CD14-positive monocyte (primary cell): ENCODE results near the gene MTA1. TPM values are rescaled to one million over a fixed set of nuclear protein-coding genes. Genes with fewer than 3 reads are reported as not detected.

Experiments
- DNase-seq, 3 donors: peaks; one replicate each; pipeline ENCODE4 v3.0.0-alpha.2; 2011 to 2022
- H2AFZ ChIP-seq: 2 replicates; pipeline ENCODE4 v1.6.0; 2012; ENCODE audit warnings: mild to moderate bottlenecking, low read depth, low read length, inconsistent platforms; ENCODE audit not compliant: insufficient read depth, poor library complexity, severe bottlenecking
- H3K27ac ChIP-seq, 2 donors: 1 replicate in 1 of 2; 2 replicates in 1 of 2; pipeline ENCODE4 v1.5.1; 2012 to 2013; ENCODE audit warnings: low read length in 2 of 2, control low read depth in 1 of 2, inconsistent platforms in 1 of 2, low read depth in 1 of 2, mild to moderate bottlenecking in 1 of 2
- H3K27me3 ChIP-seq, 2 donors: one replicate each; pipeline versions ENCODE4 v1.6.0 to v1.6.1; 2011 to 2013; ENCODE audit warnings: low read length in 2 of 2; ENCODE audit not compliant: control insufficient read depth in 2 of 2, insufficient read depth in 2 of 2
- H3K36me3 ChIP-seq, 2 donors: replicated peaks in 1 of 2; 1 replicate in 1 of 2; 2 replicates in 1 of 2; pipeline versions ENCODE4 v1.5.1 to v1.6.1; 2012 to 2013; ENCODE audit warnings: low read length in 2 of 2, control low read depth in 1 of 2, inconsistent platforms in 1 of 2, mild to moderate bottlenecking in 1 of 2; ENCODE audit not compliant: insufficient read depth in 2 of 2, control insufficient read depth in 1 of 2
- H3K4me1 ChIP-seq, 2 donors: 1 replicate in 1 of 2; 2 replicates in 1 of 2; pipeline versions ENCODE4 v1.5.1 to v1.6.1; 2012 to 2013; ENCODE audit warnings: low read length in 2 of 2, control low read depth in 1 of 2, inconsistent platforms in 1 of 2, mild to moderate bottlenecking in 1 of 2, moderate library complexity in 1 of 2; ENCODE audit not compliant: insufficient read depth in 2 of 2, control insufficient read depth in 1 of 2
- H3K4me2 ChIP-seq: replicated peaks from 2 replicates; pipeline ENCODE3; 2012; ENCODE audit warnings: low read length, moderate library complexity, mild to moderate bottlenecking; ENCODE audit not compliant: poor library complexity, severe bottlenecking; ENCODE audit errors: extremely low read depth
- H3K4me3 ChIP-seq, 3 experiments: fragments of 200-600 bp in 1 of 3; sonication (generic) in 1 of 3; replicated peaks in 1 of 3; 1 replicate in 2 of 3; 2 replicates in 1 of 3; pipeline ENCODE4 v1.5.1; 2011 to 2013; ENCODE audit warnings: low read length in 3 of 3, mild to moderate bottlenecking in 3 of 3, control low read depth in 2 of 3, low read depth in 2 of 3, inconsistent platforms in 1 of 3, moderate library complexity in 1 of 3
- H3K79me2 ChIP-seq: 2 replicates; pipeline ENCODE4 v1.6.0; 2012; ENCODE audit warnings: mild to moderate bottlenecking, control low read depth, inconsistent platforms, low read length, moderate library complexity; ENCODE audit not compliant: insufficient read depth
- H3K9ac ChIP-seq: 2 replicates; pipeline ENCODE4 v1.6.0; 2017; ENCODE audit warnings: low read length, mild to moderate bottlenecking; ENCODE audit not compliant: insufficient read depth, poor library complexity, severe bottlenecking
- H3K9me3 ChIP-seq, 2 donors: replicated peaks in 1 of 2; 1 replicate in 1 of 2; 2 replicates in 1 of 2; pipeline versions ENCODE4 v1.5.1 to v1.6.1; 2012 to 2013; ENCODE audit warnings: low read length in 2 of 2, control low read depth in 1 of 2; ENCODE audit not compliant: control insufficient read depth in 1 of 2, insufficient read depth in 1 of 2
- H4K20me1 ChIP-seq: 2 replicates; pipeline ENCODE4 v1.6.0; 2012; ENCODE audit warnings: mild to moderate bottlenecking, low read length, control low read depth, moderate library complexity; ENCODE audit not compliant: insufficient read depth
- H3K27ac Mint-ChIP-seq, 7 donors: one replicate each; pipeline ENCODE4 v1.8.0; 2020; ENCODE audit warnings: mild to moderate bottlenecking in 7 of 7, mixed read lengths in 7 of 7, moderate library complexity in 6 of 7, inconsistent platforms in 2 of 7
- H3K27me3 Mint-ChIP-seq, 3 donors: one replicate each; pipeline ENCODE4 v1.8.0; 2021 to 2022; ENCODE audit warnings: low read depth in 3 of 3, mild to moderate bottlenecking in 3 of 3, mixed read lengths in 3 of 3, moderate library complexity in 3 of 3, inconsistent platforms in 1 of 3
- H3K36me3 Mint-ChIP-seq, 2 donors: one replicate each; pipeline ENCODE4 v1.8.0; 2020; ENCODE audit warnings: mixed read lengths in 2 of 2, inconsistent platforms in 1 of 2, mild to moderate bottlenecking in 1 of 2
- H3K4me1 Mint-ChIP-seq: one replicate; pipeline ENCODE4 v1.8.0; 2020; ENCODE audit warnings: mild to moderate bottlenecking, mixed read lengths
- H3K4me3 Mint-ChIP-seq, 2 donors: one replicate each; pipeline ENCODE4 v1.8.0; 2020; ENCODE audit warnings: mild to moderate bottlenecking in 2 of 2, mixed read lengths in 2 of 2, moderate library complexity in 1 of 2
- H3K9me3 Mint-ChIP-seq, 7 donors: one replicate each; pipeline ENCODE4 v1.8.0; 2020 to 2022; ENCODE audit warnings: mixed read lengths in 7 of 7, mild to moderate bottlenecking in 6 of 7, moderate library complexity in 6 of 7, inconsistent platforms in 2 of 7
- WGBS: methylation state at CpG from one replicate; pipeline ENCODE4 v1.1.5; 2013; ENCODE audit warnings: missing lambda C conversion rate; ENCODE audit not compliant: insufficient coverage; 5-methylcytosine and 5-hydroxymethylcytosine counted together
- intact Hi-C, 2 donors: fragments of 100-400 bp; cut with micrococcal nuclease; formaldehyde crosslinking; loops; one replicate each; pipeline versions ENCODE4 v1.15.0 to v1.15.1; 2023
- polyA plus RNA-seq, 3 donors: library from polyadenylated mRNA; depleted of rRNA in 1 of 3; unstranded in 2 of 3; stranded (reverse) in 1 of 3; fragments of 300-500 nt in 2 of 3; fragments of >200 nt in 1 of 3; fragmentation: Illumina TruSeq in 2 of 3; gene quantifications; 1 replicate in 2 of 3; 2 replicates in 1 of 3; pipeline ENCODE4 v1.2.3, GENCODE V29; 2012 to 2021
- TF ChIP-seq, protein P1 (sequence below): fragments of 200-600 bp; IDR thresholded peaks from one replicate; pipeline ENCODE4 v1.8.0; 2022; ENCODE audit warnings: antibody characterized with exemption, mild to moderate bottlenecking

The MTA1 gene
- polyA plus RNA-seq, 3 donors: 0.91 to 102 (median 2.0) TPM

DNA sequence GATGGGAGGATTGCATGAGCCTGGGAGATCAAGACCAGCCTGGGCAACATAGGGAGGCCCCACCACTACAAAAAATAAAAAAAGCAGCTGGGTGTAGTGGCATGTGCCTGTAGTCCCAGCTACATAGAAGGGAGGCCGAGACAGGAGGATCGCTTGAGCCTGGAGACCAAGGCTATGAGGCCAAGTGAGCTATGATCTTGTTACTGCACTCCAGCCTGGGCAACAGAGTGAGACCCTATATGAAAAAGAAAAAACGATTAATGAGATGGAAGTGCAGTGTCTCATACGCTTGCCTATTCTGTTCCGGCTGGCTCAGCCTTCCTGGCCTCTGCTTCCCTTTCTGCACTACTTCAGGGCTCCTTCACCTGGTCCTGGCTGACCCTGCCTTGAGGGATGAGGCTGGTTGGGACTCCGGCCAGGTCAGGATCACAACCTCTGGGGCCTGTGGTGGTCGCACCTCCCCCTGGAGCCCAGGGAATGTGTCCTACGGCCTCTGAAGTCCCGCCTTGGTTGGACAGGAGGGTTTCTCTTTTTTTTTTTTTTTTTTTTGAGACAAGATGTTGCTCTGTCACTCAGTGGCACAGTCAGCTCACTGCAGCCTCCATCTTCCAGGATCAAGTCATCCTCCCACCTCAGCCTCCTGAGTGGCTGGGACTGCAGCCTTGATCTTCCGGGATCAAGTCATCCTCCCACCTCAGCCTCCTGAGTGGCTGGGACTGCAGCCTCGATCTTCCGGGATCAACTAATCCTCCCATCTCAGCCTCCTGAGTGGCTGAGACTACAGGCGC lies 82.1 kb downstream of the MTA1 start:
- Histone ChIP-seq H3K4me3 (no peak overlapping the region), H3K27me3 (no peaks in the 10 kb centered on the region), H3K27ac (no peak overlapping the region), H3K36me3 (peaks cover 3 to 14% of the 10 kb centered on the region in 2 donors), H2AFZ (no peak overlapping the region), H3K9ac (no peak overlapping the region), H3K4me2 (no peak overlapping the region), H3K9me3 (no peaks in the 10 kb centered on the region), H3K79me2 (no peaks in the 10 kb centered on the region), H4K20me1 (no peaks in the 10 kb centered on the region), H3K4me1 (no peaks in the 10 kb centered on the region)
- Mint-ChIP-seq H3K4me3 (no peak overlapping the region), H3K27ac (peak overlapping the region in 1 of 7 donors; percentile 43), H3K9me3 (no peaks in the 10 kb centered on the region), H3K36me3 (peaks cover 2 to 17% of the 10 kb centered on the region in 2 donors), H3K4me1 (no peaks in the 10 kb centered on the region), H3K27me3 (peaks cover 8 to 15% (median 14%) of the 10 kb centered on the region in 3 donors)
- TF ChIP-seq, protein P1, sequence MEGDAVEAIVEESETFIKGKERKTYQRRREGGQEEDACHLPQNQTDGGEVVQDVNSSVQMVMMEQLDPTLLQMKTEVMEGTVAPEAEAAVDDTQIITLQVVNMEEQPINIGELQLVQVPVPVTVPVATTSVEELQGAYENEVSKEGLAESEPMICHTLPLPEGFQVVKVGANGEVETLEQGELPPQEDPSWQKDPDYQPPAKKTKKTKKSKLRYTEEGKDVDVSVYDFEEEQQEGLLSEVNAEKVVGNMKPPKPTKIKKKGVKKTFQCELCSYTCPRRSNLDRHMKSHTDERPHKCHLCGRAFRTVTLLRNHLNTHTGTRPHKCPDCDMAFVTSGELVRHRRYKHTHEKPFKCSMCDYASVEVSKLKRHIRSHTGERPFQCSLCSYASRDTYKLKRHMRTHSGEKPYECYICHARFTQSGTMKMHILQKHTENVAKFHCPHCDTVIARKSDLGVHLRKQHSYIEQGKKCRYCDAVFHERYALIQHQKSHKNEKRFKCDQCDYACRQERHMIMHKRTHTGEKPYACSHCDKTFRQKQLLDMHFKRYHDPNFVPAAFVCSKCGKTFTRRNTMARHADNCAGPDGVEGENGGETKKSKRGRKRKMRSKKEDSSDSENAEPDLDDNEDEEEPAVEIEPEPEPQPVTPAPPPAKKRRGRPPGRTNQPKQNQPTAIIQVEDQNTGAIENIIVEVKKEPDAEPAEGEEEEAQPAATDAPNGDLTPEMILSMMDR: no peak
- WGBS: over 99% methylated on average over 8 of the region's 13 CpGs
- intact Hi-C loops: no loop called here
- no peak for DNase-seq

GRCh38 chr14:105502446-105503295 lies 83.0 kb downstream of the MTA1 start:
- no peak overlapping the region for H3K9ac ChIP-seq
- Mint-ChIP-seq H3K27ac (peak overlapping the region in 1 of 7 donors; percentile 56), H3K36me3 (peaks cover 2 to 15% of the 10 kb centered on the region in 2 donors), H3K27me3 (peaks cover 16 to 25% (median 16%) of the 10 kb centered on the region in 3 donors), H3K9me3 (no peaks in the 10 kb centered on the region), H3K4me1 (no peaks in the 10 kb centered on the region), H3K4me3 (no peak overlapping the region)
- no peaks in the 10 kb centered on the region for H3K79me2 ChIP-seq
- H3K4me3 ChIP-seq: no peak overlapping the region
- H3K27me3 ChIP-seq: peaks cover 0 to 4% of the 10 kb centered on the region in 2 donors
- TF ChIP-seq, protein P1: no peak
- no peak for DNase-seq
- no peak overlapping the region for H2AFZ ChIP-seq
- no peak overlapping the region for H3K4me2 ChIP-seq
- intact Hi-C loops: no loop called here
- H3K9me3 ChIP-seq: no peaks in the 10 kb centered on the region
- H3K27ac ChIP-seq: no peak overlapping the region
- H3K4me1 ChIP-seq: no peaks in the 10 kb centered on the region
- H4K20me1 ChIP-seq: no peaks in the 10 kb centered on the region
- WGBS: 92% methylated on average over 15 of the region's 18 CpGs
- peaks cover 3 to 10% of the 10 kb centered on the region in 2 donors for H3K36me3 ChIP-seq
